ENCODE measurements around the gene BCKDK.

Gene BCKDK

DNA sequence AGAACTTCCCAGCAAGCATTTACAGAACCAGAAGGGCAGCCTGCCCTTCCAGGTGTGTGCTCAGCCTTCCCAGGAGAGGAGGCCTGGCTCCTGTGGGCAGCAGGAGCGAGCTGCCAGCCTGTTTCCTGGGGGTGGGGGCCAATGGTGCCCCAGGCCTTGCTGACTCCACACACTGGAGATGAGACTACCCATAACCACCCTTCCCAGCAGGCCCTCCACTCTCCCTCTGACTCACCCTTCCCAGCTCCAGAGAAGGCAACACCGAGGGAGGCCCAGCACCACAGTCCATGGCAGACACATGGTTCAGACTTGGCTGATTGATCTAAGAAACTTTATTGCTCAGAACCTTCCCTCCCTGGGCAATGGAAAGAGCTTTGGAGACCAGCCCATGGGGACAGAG is 17.6 kb upstream of the BCKDK start:
- TF ChIP-seq, protein P1, sequence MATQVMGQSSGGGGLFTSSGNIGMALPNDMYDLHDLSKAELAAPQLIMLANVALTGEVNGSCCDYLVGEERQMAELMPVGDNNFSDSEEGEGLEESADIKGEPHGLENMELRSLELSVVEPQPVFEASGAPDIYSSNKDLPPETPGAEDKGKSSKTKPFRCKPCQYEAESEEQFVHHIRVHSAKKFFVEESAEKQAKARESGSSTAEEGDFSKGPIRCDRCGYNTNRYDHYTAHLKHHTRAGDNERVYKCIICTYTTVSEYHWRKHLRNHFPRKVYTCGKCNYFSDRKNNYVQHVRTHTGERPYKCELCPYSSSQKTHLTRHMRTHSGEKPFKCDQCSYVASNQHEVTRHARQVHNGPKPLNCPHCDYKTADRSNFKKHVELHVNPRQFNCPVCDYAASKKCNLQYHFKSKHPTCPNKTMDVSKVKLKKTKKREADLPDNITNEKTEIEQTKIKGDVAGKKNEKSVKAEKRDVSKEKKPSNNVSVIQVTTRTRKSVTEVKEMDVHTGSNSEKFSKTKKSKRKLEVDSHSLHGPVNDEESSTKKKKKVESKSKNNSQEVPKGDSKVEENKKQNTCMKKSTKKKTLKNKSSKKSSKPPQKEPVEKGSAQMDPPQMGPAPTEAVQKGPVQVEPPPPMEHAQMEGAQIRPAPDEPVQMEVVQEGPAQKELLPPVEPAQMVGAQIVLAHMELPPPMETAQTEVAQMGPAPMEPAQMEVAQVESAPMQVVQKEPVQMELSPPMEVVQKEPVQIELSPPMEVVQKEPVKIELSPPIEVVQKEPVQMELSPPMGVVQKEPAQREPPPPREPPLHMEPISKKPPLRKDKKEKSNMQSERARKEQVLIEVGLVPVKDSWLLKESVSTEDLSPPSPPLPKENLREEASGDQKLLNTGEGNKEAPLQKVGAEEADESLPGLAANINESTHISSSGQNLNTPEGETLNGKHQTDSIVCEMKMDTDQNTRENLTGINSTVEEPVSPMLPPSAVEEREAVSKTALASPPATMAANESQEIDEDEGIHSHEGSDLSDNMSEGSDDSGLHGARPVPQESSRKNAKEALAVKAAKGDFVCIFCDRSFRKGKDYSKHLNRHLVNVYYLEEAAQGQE (IDR thresholded peaks at IDR 0.05; ENCODE audit: insufficient replicate concordance, low read depth), result no peak
- TF ChIP-seq POLR2AphosphoS5 (IDR thresholded peaks at IDR 0.05; ENCODE audit: low read depth) (no peak), GABPA (IDR thresholded peaks at IDR 0.05; ENCODE audit: low read depth) (no peak), SPI1 (IDR thresholded peaks at IDR 0.05; ENCODE audit: borderline replicate concordance, low read depth) (no peak)
- TF ChIP-seq, protein P2, sequence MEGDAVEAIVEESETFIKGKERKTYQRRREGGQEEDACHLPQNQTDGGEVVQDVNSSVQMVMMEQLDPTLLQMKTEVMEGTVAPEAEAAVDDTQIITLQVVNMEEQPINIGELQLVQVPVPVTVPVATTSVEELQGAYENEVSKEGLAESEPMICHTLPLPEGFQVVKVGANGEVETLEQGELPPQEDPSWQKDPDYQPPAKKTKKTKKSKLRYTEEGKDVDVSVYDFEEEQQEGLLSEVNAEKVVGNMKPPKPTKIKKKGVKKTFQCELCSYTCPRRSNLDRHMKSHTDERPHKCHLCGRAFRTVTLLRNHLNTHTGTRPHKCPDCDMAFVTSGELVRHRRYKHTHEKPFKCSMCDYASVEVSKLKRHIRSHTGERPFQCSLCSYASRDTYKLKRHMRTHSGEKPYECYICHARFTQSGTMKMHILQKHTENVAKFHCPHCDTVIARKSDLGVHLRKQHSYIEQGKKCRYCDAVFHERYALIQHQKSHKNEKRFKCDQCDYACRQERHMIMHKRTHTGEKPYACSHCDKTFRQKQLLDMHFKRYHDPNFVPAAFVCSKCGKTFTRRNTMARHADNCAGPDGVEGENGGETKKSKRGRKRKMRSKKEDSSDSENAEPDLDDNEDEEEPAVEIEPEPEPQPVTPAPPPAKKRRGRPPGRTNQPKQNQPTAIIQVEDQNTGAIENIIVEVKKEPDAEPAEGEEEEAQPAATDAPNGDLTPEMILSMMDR (IDR thresholded peaks at IDR 0.05; ENCODE audit: insufficient read depth, low read length), result no peak
- no peak for DNase-seq (ENCODE audit: low read depth in 1 of 2, low spot score in 1 of 2)
- Histone ChIP-seq H3K27me3 (ENCODE audit: insufficient read depth, poor library complexity, severe bottlenecking) (no peaks in the 10 kb centered on the region), H3K4me3 (replicated peaks; ENCODE audit: insufficient read depth, low read length) (no peak overlapping the region), H3K27ac (replicated peaks) (no peak overlapping the region)

DNA sequence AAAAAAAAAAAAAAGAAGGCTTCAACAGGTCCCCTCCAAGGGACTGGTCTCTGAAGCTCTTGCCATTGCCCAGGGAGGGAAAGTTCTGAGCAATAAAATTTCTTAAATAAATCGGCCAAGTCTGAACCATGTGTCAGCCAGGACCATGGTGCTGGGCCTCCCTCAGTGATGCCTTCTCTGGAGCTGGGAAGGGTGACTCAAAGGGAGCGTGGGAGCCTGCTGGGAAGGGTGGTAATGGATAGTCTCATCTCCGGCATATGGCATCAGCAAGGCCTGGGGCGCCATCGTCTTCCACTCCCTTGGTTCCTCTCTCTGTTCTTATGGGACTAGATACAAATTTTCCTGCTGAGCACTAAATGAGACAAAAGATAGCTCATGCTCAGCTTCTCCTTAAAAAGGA is 15.9 kb upstream of the BCKDK start:
- Histone ChIP-seq H3K4me3 (replicated peaks; ENCODE audit: insufficient read depth, low read length) (no peak overlapping the region), H3K27ac (replicated peaks) (no peak overlapping the region), H3K27me3 (ENCODE audit: insufficient read depth, poor library complexity, severe bottlenecking) (no peaks in the 10 kb centered on the region)
- no peak for DNase-seq (ENCODE audit: low read depth in 1 of 2, low spot score in 1 of 2)
- no peak for TF ChIP-seq SPI1 (IDR thresholded peaks at IDR 0.05; ENCODE audit: borderline replicate concordance, low read depth)
- no peak for TF ChIP-seq POLR2AphosphoS5 (IDR thresholded peaks at IDR 0.05; ENCODE audit: low read depth)
- TF ChIP-seq GABPA (IDR thresholded peaks at IDR 0.05; ENCODE audit: low read depth), result no peak
- TF ChIP-seq, protein P2 (IDR thresholded peaks at IDR 0.05; ENCODE audit: insufficient read depth, low read length), result no peak
- TF ChIP-seq, protein P1 (IDR thresholded peaks at IDR 0.05; ENCODE audit: insufficient replicate concordance, low read depth), result no peak

DNA sequence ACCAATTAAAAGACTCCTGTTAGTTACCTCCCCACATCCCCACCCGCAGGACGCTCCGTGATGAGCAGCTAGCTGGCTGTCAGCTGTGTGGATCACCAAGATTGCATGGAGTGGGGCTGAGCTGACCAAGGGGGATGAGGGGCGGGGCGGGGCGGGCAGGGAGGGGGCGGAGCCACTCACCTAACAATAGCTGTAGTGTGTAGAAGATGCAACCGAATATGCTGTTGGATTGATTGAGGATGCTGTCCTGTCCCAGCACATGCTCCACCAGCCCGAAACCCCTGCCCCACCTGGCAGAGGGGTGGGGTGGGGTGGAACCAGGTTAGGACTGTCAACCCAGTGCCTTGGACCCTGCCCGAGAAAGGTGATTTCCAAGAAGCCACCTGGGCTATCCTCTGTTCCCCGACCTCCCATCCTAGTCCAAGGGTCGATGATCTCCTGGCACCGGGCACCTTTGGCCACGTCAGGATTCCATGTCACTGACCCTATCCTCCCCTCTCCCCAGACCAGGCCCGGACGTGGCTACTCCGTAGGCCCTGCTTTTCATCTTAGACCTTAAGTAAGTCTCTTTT is 15.0 kb upstream of the BCKDK start:
- no peak overlapping the region for H3K27ac ChIP-seq (replicated peaks)
- peak overlapping the region; percentile 79 for H3K4me3 ChIP-seq (replicated peaks; ENCODE audit: insufficient read depth, low read length)
- H3K27me3 ChIP-seq (ENCODE audit: insufficient read depth, poor library complexity, severe bottlenecking), result no peaks in the 10 kb centered on the region
- TF ChIP-seq, protein P2 (IDR thresholded peaks at IDR 0.05; ENCODE audit: insufficient read depth, low read length), result no peak
- TF ChIP-seq, protein P1 (IDR thresholded peaks at IDR 0.05; ENCODE audit: insufficient replicate concordance, low read depth), result no peak
- TF ChIP-seq POLR2AphosphoS5 (IDR thresholded peaks at IDR 0.05; ENCODE audit: low read depth) (no peak), GABPA (IDR thresholded peaks at IDR 0.05; ENCODE audit: low read depth) (no peak), SPI1 (IDR thresholded peaks at IDR 0.05; ENCODE audit: borderline replicate concordance, low read depth) (no peak)
- DNase-seq (ENCODE audit: low read depth in 1 of 2, low spot score in 1 of 2), result peak in 1 of 2 experiments; percentile 26

Data from HL-60 (cell line).